ENCODE data around the gene TMEM185B.
A peak's percentile ranks its signal among the peaks of the same experiment; 100 is the strongest.
"Not testable (repeated sequence)": the region's sequence is repeated elsewhere in the genome, so short reads cannot be mapped to it uniquely, and the experiment has no call there.

The TMEM185B gene

GRCh38 chr2:120208381-120209353, 14.5 kb downstream of the TMEM185B start:
- no peak for DNase-seq (ENCODE audit: low spot score)
- TF ChIP-seq CTCF (IDR thresholded peaks at IDR 0.05; ENCODE audit: borderline replicate concordance, control extremely low read depth, extremely low read depth, insufficient read depth, missing control alignments), result no peak
- in situ Hi-C loops (cut with MboI; ENCODE audit: low sequenced_read_pairs, unreplicated experiment), result no loop called here

- TF ChIP-seq CTCF (IDR thresholded peaks at IDR 0.05; ENCODE audit: borderline replicate concordance, control extremely low read depth, extremely low read depth, insufficient read depth, missing control alignments), result peak; percentile 69
- peak; percentile 72 for DNase-seq (ENCODE audit: low spot score)
- in situ Hi-C loops (cut with MboI; ENCODE audit: low sequenced_read_pairs, unreplicated experiment), result no loop called here
These were observed 17.1 kb downstream of the TMEM185B start for GRCh38 chr2:120206022-120206581.

- DNase-seq (ENCODE audit: low spot score), result no peak
- in situ Hi-C loops (cut with MboI; ENCODE audit: low sequenced_read_pairs, unreplicated experiment), result no loop called here
- no peak for TF ChIP-seq CTCF (IDR thresholded peaks at IDR 0.05; ENCODE audit: borderline replicate concordance, control extremely low read depth, extremely low read depth, insufficient read depth, missing control alignments)
These were observed 18.1 kb downstream of the TMEM185B start for GRCh38 chr2:120204945-120205670.

DNA sequence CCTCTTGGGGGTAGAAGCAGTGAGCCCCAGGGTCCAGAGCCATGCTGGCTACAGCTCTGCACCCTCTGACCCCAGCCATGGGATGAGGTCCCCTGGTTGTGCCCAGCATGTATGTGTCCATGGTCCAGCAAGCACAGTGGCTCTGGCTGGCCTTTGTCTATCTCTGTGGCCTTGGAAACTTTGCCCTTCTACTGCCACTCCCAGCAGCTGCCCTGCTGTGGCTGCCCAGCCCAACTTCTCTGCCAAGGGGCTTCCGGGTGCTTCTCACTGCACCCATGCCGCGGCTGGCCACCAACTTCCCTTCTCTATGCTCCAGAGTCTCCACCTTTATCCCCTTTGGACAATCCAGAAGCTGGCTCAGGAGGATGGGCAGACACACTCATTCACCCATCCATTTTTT, 18.8 kb downstream of the TMEM185B start:
- no peak for TF ChIP-seq CTCF (IDR thresholded peaks at IDR 0.05; ENCODE audit: borderline replicate concordance, control extremely low read depth, extremely low read depth, insufficient read depth, missing control alignments)
- in situ Hi-C loops (cut with MboI; ENCODE audit: low sequenced_read_pairs, unreplicated experiment), result no loop called here
- DNase-seq (ENCODE audit: low spot score), result no peak

DNA sequence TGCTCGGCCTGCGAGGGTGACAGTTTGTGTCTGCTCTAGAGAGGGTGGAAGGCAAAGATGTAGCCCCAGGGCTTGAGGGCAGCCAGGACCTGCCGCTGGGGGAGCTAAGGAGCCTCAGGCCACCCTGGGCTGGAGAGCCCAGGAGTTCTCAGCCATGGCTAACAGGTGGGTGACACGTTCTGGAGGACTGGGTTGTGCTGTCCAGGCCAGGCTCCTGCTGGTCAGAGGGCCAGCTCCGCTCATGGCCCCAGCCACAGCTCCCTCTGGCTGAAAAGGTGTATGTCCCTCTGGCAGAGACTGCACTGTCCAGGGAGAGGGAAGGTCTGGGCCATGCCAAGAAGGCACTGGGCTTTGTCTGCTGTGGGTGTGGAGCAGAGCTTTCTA, 19.2 kb downstream of the TMEM185B start:
- in situ Hi-C loops (cut with MboI; ENCODE audit: low sequenced_read_pairs, unreplicated experiment), result no loop called here
- DNase-seq (ENCODE audit: low spot score), result no peak
- peak; percentile 7 for TF ChIP-seq CTCF (IDR thresholded peaks at IDR 0.05; ENCODE audit: borderline replicate concordance, control extremely low read depth, extremely low read depth, insufficient read depth, missing control alignments)

DNA sequence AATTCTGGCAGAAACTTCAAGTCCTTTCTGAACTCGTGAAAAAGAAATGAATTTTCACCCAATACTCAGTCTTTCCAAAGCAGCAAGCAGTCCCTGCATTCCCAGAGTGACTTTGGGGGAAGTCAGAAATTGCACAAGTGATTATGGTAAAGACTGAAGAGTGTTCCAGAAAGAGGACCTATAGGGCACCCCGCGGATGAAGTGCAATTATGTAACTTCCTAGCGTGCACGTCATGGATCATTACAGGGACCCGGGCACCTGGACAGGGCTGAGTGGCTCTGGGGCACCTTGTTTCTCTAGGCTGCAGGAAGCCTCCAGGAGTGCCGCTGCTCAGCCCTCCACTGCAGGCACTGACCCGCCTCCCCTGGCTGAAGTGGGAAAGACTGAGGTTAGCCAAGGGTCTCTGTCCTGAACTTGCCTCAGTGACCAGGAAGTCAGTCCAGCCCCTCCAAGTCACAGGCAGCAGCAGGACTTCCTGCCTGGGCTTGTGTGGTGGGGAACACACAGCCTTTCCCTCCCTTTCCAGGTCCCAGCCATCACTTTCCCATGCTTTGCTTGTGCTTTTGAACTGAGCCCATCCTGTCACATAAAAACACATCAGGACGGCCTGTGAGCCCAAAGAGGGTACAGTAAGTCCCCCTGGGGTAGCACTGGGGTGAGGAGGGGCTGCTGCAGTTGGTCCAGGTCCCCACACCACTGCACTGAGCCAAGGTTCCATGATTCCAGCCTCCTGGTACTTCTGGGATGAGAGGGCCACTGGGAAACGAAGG, 19.8 kb downstream of the TMEM185B start:
- no peak for DNase-seq (ENCODE audit: low spot score)
- TF ChIP-seq CTCF (IDR thresholded peaks at IDR 0.05; ENCODE audit: borderline replicate concordance, control extremely low read depth, extremely low read depth, insufficient read depth, missing control alignments), result no peak
- in situ Hi-C loops (cut with MboI; ENCODE audit: low sequenced_read_pairs, unreplicated experiment), result no loop called here

GRCh38 chr2:120199817-120200459, 23.3 kb downstream of the TMEM185B start:
- in situ Hi-C loops (cut with MboI; ENCODE audit: low sequenced_read_pairs, unreplicated experiment); DNase-seq (ENCODE audit: low spot score): not testable (repeated sequence)

Data from GM13976 (cell line).